ENCODE measurements around the gene INO80B.

GRCh38 chr2:74489906-74490305 is 35.0 kb downstream of the INO80B start:
- TF ChIP-seq EP300 (IDR thresholded peaks at IDR 0.05; ENCODE audit: borderline replicate concordance): no peak
- TF ChIP-seq RAD21 (IDR thresholded peaks at IDR 0.05; ENCODE audit: low read depth): no peak
- no peak for TF ChIP-seq YY1 (IDR thresholded peaks at IDR 0.05; ENCODE audit: low read depth)
- TF ChIP-seq MAX (IDR thresholded peaks at IDR 0.05): no peak
- TF ChIP-seq TAF1 (IDR thresholded peaks at IDR 0.05; ENCODE audit: low read depth): no peak

All from Ishikawa (cell line).